ENCODE measurements around the gene PLD6.

PLD6 gene

GRCh38 chr17:17224137-17224536, 18.0 kb upstream of the PLD6 start:
- no peaks in the 10 kb centered on the region for H3K9me3 ChIP-seq (ENCODE audit: insufficient read depth, low read depth, low read length)
- H3K4me3 ChIP-seq (ENCODE audit: low read length) = no peak overlapping the region
- no peak overlapping the region for H3K27ac ChIP-seq (ENCODE audit: low read depth, low read length)
- H3K9ac ChIP-seq (ENCODE audit: low read depth, low read length) = no peak overlapping the region
- H3K36me3 ChIP-seq (ENCODE audit: insufficient read depth, low read length) = peaks cover 95% of the 10 kb centered on the region
- no peaks in the 10 kb centered on the region for H3K4me1 ChIP-seq (ENCODE audit: insufficient read depth, low read length)
- WGBS = 96% methylated on average over 8 of the region's 8 CpGs
- H3K27me3 ChIP-seq (ENCODE audit: insufficient read depth, low read length) = no peaks in the 10 kb centered on the region

- no peak overlapping the region for H3K27ac ChIP-seq (ENCODE audit: low read depth, low read length)
- no peak overlapping the region for H3K9ac ChIP-seq (ENCODE audit: low read depth, low read length)
- no peaks in the 10 kb centered on the region for H3K4me1 ChIP-seq (ENCODE audit: insufficient read depth, low read length)
- peaks cover 95% of the 10 kb centered on the region for H3K36me3 ChIP-seq (ENCODE audit: insufficient read depth, low read length)
- no peaks in the 10 kb centered on the region for H3K27me3 ChIP-seq (ENCODE audit: insufficient read depth, low read length)
- no peaks in the 10 kb centered on the region for H3K9me3 ChIP-seq (ENCODE audit: insufficient read depth, low read depth, low read length)
- no peak overlapping the region for H3K4me3 ChIP-seq (ENCODE audit: low read length)
- 93% methylated on average over 16 of the region's 16 CpGs for WGBS
Observed at GRCh38 chr17:17223736-17224135, 17.6 kb upstream of the PLD6 start.

- Histone ChIP-seq H3K4me3 (ENCODE audit: low read length) (no peak overlapping the region), H3K9me3 (ENCODE audit: insufficient read depth, low read depth, low read length) (no peaks in the 10 kb centered on the region), H3K9ac (ENCODE audit: low read depth, low read length) (no peak overlapping the region), H3K36me3 (ENCODE audit: insufficient read depth, low read length) (peaks cover 96% of the 10 kb centered on the region), H3K27ac (ENCODE audit: low read depth, low read length) (no peak overlapping the region), H3K27me3 (ENCODE audit: insufficient read depth, low read length) (no peaks in the 10 kb centered on the region), H3K4me1 (ENCODE audit: insufficient read depth, low read length) (no peaks in the 10 kb centered on the region)
- WGBS = 97% methylated on average over 22 of the region's 22 CpGs
Observed at GRCh38 chr17:17221329-17221728, 15.2 kb upstream of the PLD6 start.

GRCh38 chr17:17220529-17220928, 14.4 kb upstream of the PLD6 start:
- no peaks in the 10 kb centered on the region for H3K4me1 ChIP-seq (ENCODE audit: insufficient read depth, low read length)
- WGBS = 95% methylated on average over 8 of the region's 8 CpGs
- no peak overlapping the region for H3K27ac ChIP-seq (ENCODE audit: low read depth, low read length)
- H3K4me3 ChIP-seq (ENCODE audit: low read length) = no peak overlapping the region
- peaks cover 96% of the 10 kb centered on the region for H3K36me3 ChIP-seq (ENCODE audit: insufficient read depth, low read length)
- no peak overlapping the region for H3K9ac ChIP-seq (ENCODE audit: low read depth, low read length)
- H3K27me3 ChIP-seq (ENCODE audit: insufficient read depth, low read length) = no peaks in the 10 kb centered on the region
- no peaks in the 10 kb centered on the region for H3K9me3 ChIP-seq (ENCODE audit: insufficient read depth, low read depth, low read length)

GRCh38 chr17:17217995-17218394, 11.9 kb upstream of the PLD6 start:
- no peak overlapping the region for H3K27ac ChIP-seq (ENCODE audit: low read depth, low read length)
- no peak overlapping the region for H3K4me3 ChIP-seq (ENCODE audit: low read length)
- H3K9me3 ChIP-seq (ENCODE audit: insufficient read depth, low read depth, low read length) = no peaks in the 10 kb centered on the region
- H3K36me3 ChIP-seq (ENCODE audit: insufficient read depth, low read length) = peaks cover 93% of the 10 kb centered on the region
- 97% methylated on average over 3 of the region's 3 CpGs for WGBS
- no peak overlapping the region for H3K9ac ChIP-seq (ENCODE audit: low read depth, low read length)
- no peaks in the 10 kb centered on the region for H3K4me1 ChIP-seq (ENCODE audit: insufficient read depth, low read length)
- H3K27me3 ChIP-seq (ENCODE audit: insufficient read depth, low read length) = no peaks in the 10 kb centered on the region

GRCh38 chr17:17216776-17217175, 10.6 kb upstream of the PLD6 start:
- WGBS = 93% methylated on average over 16 of the region's 16 CpGs
- Histone ChIP-seq H3K4me3 (ENCODE audit: low read length) (no peak overlapping the region), H3K9me3 (ENCODE audit: insufficient read depth, low read depth, low read length) (no peaks in the 10 kb centered on the region), H3K36me3 (ENCODE audit: insufficient read depth, low read length) (peaks cover 90% of the 10 kb centered on the region), H3K27ac (ENCODE audit: low read depth, low read length) (no peak overlapping the region), H3K9ac (ENCODE audit: low read depth, low read length) (no peak overlapping the region), H3K27me3 (ENCODE audit: insufficient read depth, low read length) (no peaks in the 10 kb centered on the region), H3K4me1 (ENCODE audit: insufficient read depth, low read length) (no peaks in the 10 kb centered on the region)

- Histone ChIP-seq H3K4me1 (ENCODE audit: insufficient read depth, low read length) (no peaks in the 10 kb centered on the region), H3K9ac (ENCODE audit: low read depth, low read length) (no peak overlapping the region), H3K27ac (ENCODE audit: low read depth, low read length) (no peak overlapping the region), H3K27me3 (ENCODE audit: insufficient read depth, low read length) (no peaks in the 10 kb centered on the region), H3K9me3 (ENCODE audit: insufficient read depth, low read depth, low read length) (no peaks in the 10 kb centered on the region), H3K4me3 (ENCODE audit: low read length) (no peak overlapping the region), H3K36me3 (ENCODE audit: insufficient read depth, low read length) (peaks cover 85% of the 10 kb centered on the region)
- 96% methylated on average over 16 of the region's 17 CpGs for WGBS
Observed at GRCh38 chr17:17216236-17216635, 10.1 kb upstream of the PLD6 start.

GRCh38 chr17:17215575-17215974, 9.4 kb upstream of the PLD6 start:
- Histone ChIP-seq H3K27me3 (ENCODE audit: insufficient read depth, low read length) (no peaks in the 10 kb centered on the region), H3K9me3 (ENCODE audit: insufficient read depth, low read depth, low read length) (no peaks in the 10 kb centered on the region), H3K4me3 (ENCODE audit: low read length) (no peak overlapping the region), H3K4me1 (ENCODE audit: insufficient read depth, low read length) (no peaks in the 10 kb centered on the region), H3K36me3 (ENCODE audit: insufficient read depth, low read length) (peaks cover 78% of the 10 kb centered on the region), H3K27ac (ENCODE audit: low read depth, low read length) (no peak overlapping the region), H3K9ac (ENCODE audit: low read depth, low read length) (no peak overlapping the region)
- WGBS = 96% methylated on average over 8 of the region's 8 CpGs

GRCh38 chr17:17214646-17215436, 8.7 kb upstream of the PLD6 start:
- no peak overlapping the region for H3K4me3 ChIP-seq (ENCODE audit: low read length)
- H3K9ac ChIP-seq (ENCODE audit: low read depth, low read length) = no peak overlapping the region
- no peaks in the 10 kb centered on the region for H3K4me1 ChIP-seq (ENCODE audit: insufficient read depth, low read length)
- WGBS = 93% methylated on average over 27 of the region's 27 CpGs
- H3K9me3 ChIP-seq (ENCODE audit: insufficient read depth, low read depth, low read length) = no peaks in the 10 kb centered on the region
- H3K27me3 ChIP-seq (ENCODE audit: insufficient read depth, low read length) = no peaks in the 10 kb centered on the region
- H3K27ac ChIP-seq (ENCODE audit: low read depth, low read length) = no peak overlapping the region
- peaks cover 71% of the 10 kb centered on the region for H3K36me3 ChIP-seq (ENCODE audit: insufficient read depth, low read length)

GRCh38 chr17:17213775-17214174, 7.6 kb upstream of the PLD6 start:
- no peak overlapping the region for H3K27ac ChIP-seq (ENCODE audit: low read depth, low read length)
- H3K4me1 ChIP-seq (ENCODE audit: insufficient read depth, low read length) = no peaks in the 10 kb centered on the region
- H3K27me3 ChIP-seq (ENCODE audit: insufficient read depth, low read length) = no peaks in the 10 kb centered on the region
- no peak overlapping the region for H3K4me3 ChIP-seq (ENCODE audit: low read length)
- 96% methylated on average over 10 of the region's 10 CpGs for WGBS
- no peaks in the 10 kb centered on the region for H3K9me3 ChIP-seq (ENCODE audit: insufficient read depth, low read depth, low read length)
- H3K9ac ChIP-seq (ENCODE audit: low read depth, low read length) = no peak overlapping the region
- peaks cover 62% of the 10 kb centered on the region for H3K36me3 ChIP-seq (ENCODE audit: insufficient read depth, low read length)

GRCh38 chr17:17207998-17208397, 1.9 kb upstream of the PLD6 start:
- H3K9me3 ChIP-seq (ENCODE audit: insufficient read depth, low read depth, low read length) = no peaks in the 10 kb centered on the region
- H3K36me3 ChIP-seq (ENCODE audit: insufficient read depth, low read length) = peaks cover 8% of the 10 kb centered on the region
- H3K4me3 ChIP-seq (ENCODE audit: low read length) = no peak overlapping the region
- peaks cover 11% of the 10 kb centered on the region for H3K27me3 ChIP-seq (ENCODE audit: insufficient read depth, low read length)
- WGBS = 96% methylated on average over 6 of the region's 8 CpGs
- H3K9ac ChIP-seq (ENCODE audit: low read depth, low read length) = no peak overlapping the region
- H3K27ac ChIP-seq (ENCODE audit: low read depth, low read length) = no peak overlapping the region
- H3K4me1 ChIP-seq (ENCODE audit: insufficient read depth, low read length) = no peaks in the 10 kb centered on the region

- Histone ChIP-seq H3K4me1 (ENCODE audit: insufficient read depth, low read length) (no peaks in the 10 kb centered on the region), H3K27ac (ENCODE audit: low read depth, low read length) (no peak overlapping the region), H3K4me3 (ENCODE audit: low read length) (no peak overlapping the region), H3K9ac (ENCODE audit: low read depth, low read length) (no peak overlapping the region), H3K27me3 (ENCODE audit: insufficient read depth, low read length) (peaks cover 11% of the 10 kb centered on the region), H3K9me3 (ENCODE audit: insufficient read depth, low read depth, low read length) (no peaks in the 10 kb centered on the region), H3K36me3 (ENCODE audit: insufficient read depth, low read length) (0 out of 2 replicates have a peak, but pooled peaks cover under 1% of the 10 kb centered on the region)
- WGBS = 91% methylated on average over 16 of the region's 16 CpGs
Observed at GRCh38 chr17:17206913-17207335, 791 bp upstream of the PLD6 start.

Measured in HUES64 (cell line).